SH-SY5Y (cell line): Measurements from ENCODE around the gene TYW1B.

Source experiments
- GATA2 ChIP-seq: IDR thresholded peaks from 2 replicates; pipeline ENCODE4 v1.6.1; 2011; ENCODE audit warnings: mild to moderate bottlenecking, low read depth, low read length
- GATA3 ChIP-seq: IDR thresholded peaks from 2 replicates; pipeline ENCODE4 v1.6.1; 2011; ENCODE audit warnings: low read depth, mild to moderate bottlenecking, low read length, moderate library complexity

DNA sequence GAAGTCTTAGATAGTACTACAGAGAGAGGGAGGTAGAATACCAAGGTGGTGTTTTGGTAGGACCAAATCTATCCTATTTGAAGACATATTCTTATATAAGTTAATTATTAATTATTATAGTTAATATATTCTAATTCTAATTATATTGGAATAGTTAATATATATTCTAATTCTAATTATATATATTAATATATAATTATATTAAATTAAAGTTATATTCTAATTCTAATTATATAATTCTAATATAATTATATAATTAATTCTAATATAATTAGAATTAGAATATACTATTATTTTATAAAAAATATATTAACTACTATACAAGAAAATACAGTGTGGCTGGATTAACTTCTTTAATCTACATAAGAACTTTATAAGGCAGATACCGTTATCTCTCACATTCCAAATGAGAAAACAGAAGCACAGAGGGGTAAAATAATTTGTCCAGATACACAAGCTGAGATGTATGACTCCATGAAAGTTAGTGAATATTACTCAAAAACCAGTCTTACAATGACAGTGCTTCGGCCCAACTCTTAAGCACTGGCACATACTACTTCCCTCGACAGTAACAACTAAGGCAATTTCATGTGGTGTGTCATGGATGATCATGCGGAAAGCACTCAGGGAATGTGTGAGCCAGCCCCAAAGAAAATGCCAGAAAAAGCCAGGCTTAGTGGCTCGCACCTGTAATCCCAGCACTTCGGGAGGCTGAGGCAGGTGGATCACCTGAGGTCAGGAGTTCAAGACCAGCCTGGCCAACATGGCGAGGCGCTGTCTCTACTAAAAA, 42.6 kb downstream of the TYW1B start:
- no peak for TF ChIP-seq GATA3
- TF ChIP-seq GATA2 = no peak
